KOPT-K1 (cell line): ENCODE results near the gene SWAP70.

Experiments
- H3K27ac ChIP-seq: fragments of 200-600 bp; sonication (generic); 2 replicates; pipeline ENCODE4 v1.5.1; 2016; ENCODE audit warnings: antibody characterized with exemption, mild to moderate bottlenecking, low read depth, low read length; ENCODE audit not compliant: poor library complexity, severe bottlenecking
- H3K36me3 ChIP-seq: fragments of 200-600 bp; sonication (generic); 2 replicates; pipeline ENCODE4 v1.5.1; 2017; ENCODE audit warnings: antibody characterized with exemption, mild to moderate bottlenecking, low read length, moderate library complexity; ENCODE audit not compliant: insufficient read depth
- H3K9me3 ChIP-seq: fragments of 200-600 bp; sonication (generic); 2 replicates; pipeline ENCODE4 v1.5.1; 2017; ENCODE audit warnings: antibody characterized with exemption, low read length, mild to moderate bottlenecking; ENCODE audit not compliant: insufficient read depth, poor library complexity, severe bottlenecking

The SWAP70 gene

DNA sequence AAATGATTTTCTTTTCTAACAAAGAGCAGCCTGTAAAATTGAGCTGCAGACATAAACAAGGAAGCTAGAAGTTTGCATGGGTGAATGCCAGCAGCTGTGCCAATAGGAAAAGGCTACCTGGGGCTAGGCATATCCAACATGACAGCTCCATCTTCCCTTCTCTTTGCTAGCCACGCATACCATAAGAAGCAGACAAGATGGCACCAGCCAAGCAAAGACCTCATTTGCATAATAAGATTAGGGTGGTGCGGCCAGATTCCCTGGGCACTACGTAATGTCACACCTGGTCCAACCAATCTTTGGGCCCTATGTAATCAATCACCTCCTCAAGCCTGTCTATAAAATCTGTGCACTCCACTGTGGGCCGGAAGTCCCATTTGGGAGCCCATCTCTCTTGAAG, 108.3 kb downstream of the SWAP70 start:
- no peaks in the 10 kb centered on the region for H3K36me3 ChIP-seq
- no peak overlapping the region for H3K27ac ChIP-seq
- no peaks in the 10 kb centered on the region for H3K9me3 ChIP-seq

DNA sequence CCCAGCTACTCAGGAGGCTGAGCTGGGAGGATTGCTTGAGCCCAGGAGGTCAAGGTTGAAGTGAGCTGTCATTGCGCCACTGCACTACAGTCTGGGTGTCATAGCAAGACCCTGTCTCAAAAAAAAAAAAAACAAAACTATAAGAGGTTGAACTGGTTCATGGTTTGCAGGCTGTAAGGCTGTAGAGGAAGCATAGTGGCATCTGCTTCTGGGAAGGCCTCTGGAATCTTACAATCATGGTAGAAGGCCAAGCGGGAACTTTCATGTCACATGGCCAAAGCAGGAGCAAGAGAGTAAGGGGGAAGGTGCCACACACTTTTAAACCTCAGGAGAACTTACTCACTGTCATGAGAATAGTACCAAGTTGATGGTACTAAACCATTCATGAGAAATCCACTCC, 109.6 kb downstream of the SWAP70 start:
- Histone ChIP-seq H3K9me3 (no peaks in the 10 kb centered on the region), H3K36me3 (no peaks in the 10 kb centered on the region), H3K27ac (no peak overlapping the region)

DNA sequence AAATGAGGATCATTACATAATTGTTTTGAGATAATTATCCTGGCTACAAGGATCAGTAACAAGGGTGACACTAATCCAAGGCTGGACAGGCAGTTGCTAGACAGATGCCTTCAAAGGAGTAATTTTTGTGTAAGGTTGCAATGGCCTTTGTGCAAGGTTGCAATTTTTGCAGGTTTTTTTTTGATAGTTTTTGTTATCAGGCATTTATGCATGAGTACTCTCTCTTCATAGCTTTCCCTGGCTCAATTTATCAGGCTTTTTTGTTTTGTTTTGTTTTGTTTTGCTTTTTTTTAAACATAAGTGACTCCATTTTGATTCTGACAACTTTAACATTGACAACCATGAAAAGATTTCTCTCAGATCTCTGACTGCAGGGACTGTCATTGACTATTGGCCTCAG, 110.2 kb downstream of the SWAP70 start:
- no peak overlapping the region for H3K27ac ChIP-seq
- no peaks in the 10 kb centered on the region for H3K36me3 ChIP-seq
- H3K9me3 ChIP-seq, result no peaks in the 10 kb centered on the region

DNA sequence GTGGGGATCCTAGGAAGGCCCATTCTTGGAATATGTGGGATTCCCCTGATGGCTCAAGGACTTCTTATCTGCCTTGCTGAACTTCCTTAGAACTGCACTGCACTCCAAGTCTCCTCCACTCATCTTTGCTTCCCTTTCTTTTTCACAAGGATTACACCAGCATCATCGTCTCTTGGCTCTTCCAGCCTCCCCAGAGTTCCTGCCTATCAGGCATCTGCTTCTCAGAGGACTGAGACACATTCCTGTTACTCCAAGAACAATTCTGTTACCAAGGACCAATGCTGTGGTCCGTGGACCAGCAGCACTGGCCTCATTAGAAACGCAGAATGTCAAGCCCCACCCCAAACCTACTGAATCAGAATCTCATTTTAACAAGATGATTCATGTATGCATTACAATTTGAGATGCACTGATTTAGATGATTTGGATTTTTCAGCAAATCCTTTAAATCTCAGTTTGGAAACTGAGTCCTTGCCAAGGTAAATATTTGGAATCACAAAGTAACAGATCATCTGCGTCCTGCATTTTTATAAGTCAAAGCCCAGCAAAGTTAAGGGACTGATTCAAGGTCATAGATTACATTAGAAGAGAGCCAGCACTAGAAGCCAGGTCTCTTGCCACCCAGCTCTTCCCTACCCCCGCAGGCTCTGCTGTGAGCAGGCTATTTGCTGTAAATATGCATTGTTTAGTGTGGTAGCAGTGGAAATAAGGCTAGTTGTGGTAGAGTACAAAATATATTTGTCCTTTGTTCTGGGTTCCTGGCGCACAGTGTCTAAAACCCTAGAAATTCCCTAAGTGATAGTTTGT, 110.9 kb downstream of the SWAP70 start:
- Histone ChIP-seq H3K9me3 (no peaks in the 10 kb centered on the region), H3K36me3 (peaks cover 3% of the 10 kb centered on the region; the same call in 1 of the 2 replicates), H3K27ac (no peak overlapping the region)

DNA sequence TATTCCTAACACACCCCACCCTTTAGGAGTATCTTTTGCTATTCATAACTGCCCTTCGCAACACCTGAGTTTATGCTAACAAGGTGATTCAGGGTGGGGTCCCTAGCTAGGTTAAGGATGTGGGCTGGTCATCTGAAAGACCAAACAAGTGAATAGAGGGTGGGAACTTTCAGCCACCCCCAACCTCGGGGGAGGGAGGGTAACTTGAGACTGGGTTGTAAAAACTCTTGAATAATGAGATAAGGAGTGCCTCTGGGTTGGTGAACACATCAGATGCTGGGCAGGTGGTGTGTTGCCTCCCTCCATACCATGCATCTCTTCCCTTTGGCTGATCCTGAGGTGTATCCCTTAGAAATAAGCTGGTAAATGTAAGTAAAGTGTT, 111.5 kb downstream of the SWAP70 start:
- Histone ChIP-seq H3K27ac (no peak overlapping the region), H3K9me3 (no peaks in the 10 kb centered on the region), H3K36me3 (peaks cover 9% of the 10 kb centered on the region; the same call in 1 of the 2 replicates)

DNA sequence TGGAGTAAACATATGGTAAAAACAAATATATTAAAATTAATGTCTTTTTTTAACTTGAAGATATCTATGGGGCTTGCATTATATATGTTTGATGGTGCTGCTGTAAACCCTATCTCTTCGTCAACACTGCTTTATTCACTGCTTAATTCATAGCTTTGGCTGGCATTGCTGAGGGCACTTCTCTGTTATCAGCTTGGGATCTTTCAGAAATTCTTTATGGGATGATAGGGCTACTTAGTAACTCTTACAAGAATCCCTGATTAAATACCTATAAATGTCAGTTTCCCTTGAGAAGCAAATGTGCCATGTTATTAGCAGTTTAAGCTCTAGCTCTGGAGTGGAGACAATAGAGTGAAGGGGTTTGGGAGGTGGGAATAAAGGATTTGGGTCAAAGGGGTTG, 112.3 kb downstream of the SWAP70 start:
- Histone ChIP-seq H3K27ac (no peak overlapping the region), H3K36me3 (peaks cover 10% of the 10 kb centered on the region; the same call in 1 of the 2 replicates), H3K9me3 (no peaks in the 10 kb centered on the region)

DNA sequence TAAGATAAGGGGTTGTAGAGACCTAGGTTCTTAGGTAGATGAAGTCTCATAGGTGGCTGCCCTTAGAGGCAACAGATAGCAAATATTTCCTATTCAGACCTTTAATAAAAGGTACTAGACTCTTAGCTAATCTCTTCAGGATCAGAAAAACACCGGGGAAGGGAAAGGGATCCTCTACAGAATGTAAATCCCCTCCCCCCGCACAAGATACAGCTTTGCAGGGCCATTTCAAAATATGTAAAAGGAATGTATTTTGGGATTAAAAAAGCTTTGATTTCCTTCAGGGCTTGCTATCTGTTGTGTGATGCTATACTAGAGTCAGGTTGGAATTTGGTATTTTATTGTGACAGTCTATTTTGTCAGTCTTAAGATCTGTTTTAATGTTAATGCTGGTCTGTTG, 113.2 kb downstream of the SWAP70 start:
- H3K27ac ChIP-seq, result no peak overlapping the region
- H3K36me3 ChIP-seq, result peaks cover 10% of the 10 kb centered on the region; the same call in 1 of the 2 replicates
- no peaks in the 10 kb centered on the region for H3K9me3 ChIP-seq

DNA sequence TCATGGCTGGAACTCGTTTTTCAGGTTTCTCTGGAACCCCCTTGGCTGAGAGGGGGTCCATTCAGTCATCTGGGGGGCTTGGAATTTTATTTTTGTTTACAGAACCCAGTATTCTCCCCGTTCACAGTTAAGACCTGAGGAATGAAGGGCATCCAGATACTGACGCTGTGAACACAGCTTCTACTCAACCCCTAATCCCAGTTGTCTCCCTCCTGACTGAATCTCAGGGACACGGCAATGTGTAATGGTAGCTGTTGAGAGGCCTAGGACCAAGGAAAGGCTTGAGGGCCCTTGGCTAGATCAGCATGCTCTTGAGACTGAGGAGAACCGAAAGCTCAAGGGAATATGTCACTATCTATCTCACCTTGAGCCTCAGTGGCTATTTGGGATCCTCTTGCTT, 113.6 kb downstream of the SWAP70 start:
- H3K27ac ChIP-seq, result no peak overlapping the region
- no peaks in the 10 kb centered on the region for H3K9me3 ChIP-seq
- H3K36me3 ChIP-seq, result peaks cover 10% of the 10 kb centered on the region; the same call in 1 of the 2 replicates

DNA sequence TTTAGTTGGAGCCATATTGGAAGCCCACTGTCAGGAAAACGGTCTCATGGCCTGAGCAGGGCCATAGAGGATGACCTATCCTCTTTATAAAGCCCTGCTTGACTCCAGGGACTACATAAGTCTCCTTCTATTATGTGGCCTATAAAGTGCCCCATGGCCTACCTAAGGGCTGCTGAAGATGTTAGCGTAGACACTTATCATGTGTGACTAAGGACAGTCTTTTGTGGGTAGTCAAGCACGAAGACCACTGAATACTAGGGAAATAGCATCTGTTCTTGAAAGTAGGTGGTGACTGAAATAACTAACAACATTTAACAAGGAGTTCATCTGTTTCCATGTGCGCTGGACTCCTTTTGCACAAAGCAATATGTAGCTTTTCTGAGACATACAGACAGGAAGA, 117.1 kb downstream of the SWAP70 start:
- Histone ChIP-seq H3K36me3 (peaks cover 10% of the 10 kb centered on the region; the same call in 1 of the 2 replicates), H3K9me3 (no peaks in the 10 kb centered on the region), H3K27ac (no peak overlapping the region)

DNA sequence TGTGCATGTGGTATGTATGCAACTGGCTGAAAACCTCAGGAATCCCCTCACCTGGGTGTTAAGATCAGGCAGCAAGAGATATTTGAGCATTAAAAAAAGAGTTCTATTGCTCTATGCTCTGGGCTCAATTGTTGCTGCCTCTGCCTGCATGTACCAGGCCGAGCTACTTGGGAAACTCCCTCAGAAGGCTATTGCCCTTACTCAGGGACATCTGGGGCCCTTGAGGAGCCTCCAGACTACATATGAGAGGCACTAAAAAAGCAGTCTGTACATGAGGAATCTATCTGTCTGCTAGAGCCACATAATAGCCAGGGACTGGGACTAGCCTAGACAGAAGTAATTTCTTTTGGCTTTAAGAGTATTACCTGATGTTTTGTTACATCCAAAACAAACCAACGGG, 120.1 kb downstream of the SWAP70 start:
- H3K27ac ChIP-seq, result no peak overlapping the region
- H3K9me3 ChIP-seq, result no peaks in the 10 kb centered on the region
- H3K36me3 ChIP-seq, result peaks cover 23% of the 10 kb centered on the region

DNA sequence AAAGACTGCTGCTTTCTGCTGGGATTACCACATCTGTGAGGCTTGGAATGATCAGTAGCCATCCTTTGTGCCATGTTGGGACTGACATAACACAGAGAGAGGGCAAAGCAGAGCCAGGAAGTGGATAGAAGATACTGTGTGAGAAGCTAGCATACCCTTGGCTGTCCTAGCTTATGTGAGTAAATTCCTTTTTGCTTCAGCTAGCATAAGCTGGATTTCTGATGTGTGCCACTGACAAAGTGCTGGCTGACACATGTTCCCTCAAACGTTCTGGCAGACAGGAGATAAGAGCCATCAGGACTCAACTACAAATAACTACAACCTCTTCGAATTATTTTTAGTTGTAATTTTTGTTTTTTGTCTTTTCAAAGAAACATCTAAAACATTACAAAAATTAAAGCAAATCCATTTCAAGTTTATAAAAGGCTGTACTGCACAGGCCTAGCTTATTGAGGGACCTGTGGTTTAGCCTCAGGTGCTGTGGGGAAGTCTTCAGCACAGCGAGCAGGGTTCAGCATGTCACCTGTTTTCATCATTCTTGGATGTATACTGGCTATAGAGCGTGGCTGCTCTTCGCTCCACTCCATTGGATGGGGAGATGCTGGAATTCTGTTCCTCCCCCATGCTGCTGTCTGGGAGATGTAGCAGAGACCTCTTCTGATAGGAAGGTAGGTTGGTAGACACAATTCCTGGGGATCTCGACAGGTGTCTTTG, 120.9 kb downstream of the SWAP70 start:
- H3K9me3 ChIP-seq, result no peaks in the 10 kb centered on the region
- H3K36me3 ChIP-seq, result peaks cover 20% of the 10 kb centered on the region
- no peak overlapping the region for H3K27ac ChIP-seq

DNA sequence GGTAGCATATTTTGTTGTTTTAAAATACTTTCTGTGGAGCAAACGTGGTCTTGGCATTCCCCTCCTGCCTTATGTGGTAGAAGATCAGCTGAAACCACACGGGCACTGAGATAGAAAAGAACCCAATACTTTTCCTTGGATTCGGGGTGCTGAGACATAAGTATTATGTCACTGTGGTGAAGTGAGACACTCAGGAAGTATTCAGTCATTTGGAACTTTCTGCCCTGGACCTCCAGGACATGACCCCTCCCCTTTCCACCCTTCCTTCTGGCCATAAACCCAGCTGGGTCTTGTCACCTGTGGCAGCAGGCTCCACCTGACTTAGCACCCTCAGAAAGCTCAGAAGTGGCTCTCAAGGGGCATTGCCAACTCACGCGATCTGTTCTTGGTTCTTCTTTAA, 123.4 kb downstream of the SWAP70 start:
- Histone ChIP-seq H3K27ac (no peak overlapping the region), H3K9me3 (no peaks in the 10 kb centered on the region), H3K36me3 (peaks cover 13% of the 10 kb centered on the region; the same call in 1 of the 2 replicates)

DNA sequence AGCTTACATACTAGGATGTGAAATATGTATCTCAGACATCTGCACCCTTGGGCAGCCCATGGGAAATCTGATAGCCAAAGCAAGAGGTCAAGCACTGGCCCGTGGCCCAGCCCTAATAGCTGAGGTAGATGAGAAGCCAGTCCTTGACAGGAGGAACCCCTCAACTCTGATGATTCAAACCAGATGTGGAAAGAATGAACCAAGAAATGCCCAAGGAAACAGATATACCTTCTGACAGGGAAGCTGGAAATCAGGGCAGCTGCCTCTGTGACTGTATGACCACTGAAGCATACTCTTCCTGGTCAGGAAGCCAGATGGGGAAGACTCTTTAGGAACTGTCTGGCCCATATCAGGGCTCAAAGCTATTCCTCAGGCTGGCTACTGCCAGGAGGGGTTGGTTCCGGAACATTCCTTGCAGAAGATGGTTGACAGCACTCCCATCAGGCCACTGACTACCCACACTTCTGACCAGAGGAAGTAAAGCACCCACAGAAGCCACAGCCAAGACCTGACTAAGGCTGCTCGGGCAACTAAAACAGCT, 124.2 kb downstream of the SWAP70 start:
- no peaks in the 10 kb centered on the region for H3K9me3 ChIP-seq
- H3K27ac ChIP-seq, result no peak overlapping the region
- peaks cover 13% of the 10 kb centered on the region; the same call in 1 of the 2 replicates for H3K36me3 ChIP-seq

DNA sequence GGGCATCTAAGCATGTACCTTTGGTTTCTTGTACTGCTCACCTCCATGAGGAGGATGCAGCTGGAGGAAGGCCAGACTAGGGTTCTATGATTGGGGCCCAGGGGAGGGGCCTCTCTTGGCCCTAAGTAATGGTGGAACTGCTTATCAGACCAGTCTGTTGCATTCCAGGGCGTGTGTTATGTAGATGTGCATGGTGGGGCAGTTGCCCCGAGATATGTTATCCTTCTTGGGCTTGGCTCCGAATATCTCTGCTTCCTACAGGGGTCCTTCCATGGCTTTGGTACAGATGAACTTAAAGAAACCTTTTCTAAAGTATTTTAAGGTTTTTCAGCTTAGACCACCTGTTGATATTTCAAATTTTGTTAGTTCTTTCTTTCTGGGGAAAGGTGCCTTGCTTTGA, 126.0 kb downstream of the SWAP70 start:
- H3K36me3 ChIP-seq, result peaks cover 13% of the 10 kb centered on the region; the same call in 1 of the 2 replicates
- H3K27ac ChIP-seq, result no peak overlapping the region
- no peaks in the 10 kb centered on the region for H3K9me3 ChIP-seq

DNA sequence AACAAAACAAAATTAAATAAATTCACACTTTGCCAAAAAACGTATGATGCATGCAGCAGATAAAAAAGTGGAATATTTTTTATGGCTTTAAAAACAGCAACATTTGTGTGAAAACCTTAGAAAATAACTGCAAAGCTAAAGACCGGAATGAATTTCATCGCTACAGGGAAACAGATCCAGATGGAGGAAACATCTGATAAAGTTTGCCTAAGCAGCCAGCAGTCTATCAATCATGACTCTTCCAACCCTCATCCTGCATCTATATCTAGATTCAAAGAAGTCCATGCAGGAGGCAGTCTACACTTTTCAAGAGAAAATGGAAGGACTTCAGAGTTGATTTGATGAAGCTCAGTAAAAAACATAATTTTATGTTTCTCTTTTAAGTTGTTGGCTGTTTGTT, 126.8 kb downstream of the SWAP70 start:
- Histone ChIP-seq H3K27ac (no peak overlapping the region), H3K36me3 (peaks cover 13% of the 10 kb centered on the region; the same call in 1 of the 2 replicates)

More for the DNA sequence above, 126.8 kb downstream of the SWAP70 start:
- H3K9me3 ChIP-seq, result no peaks in the 10 kb centered on the region
